NCI-H1436 (cell line): Measurements from ENCODE around the gene SDS.
"Not testable (repeated sequence)": the region's sequence is repeated elsewhere in the genome, so short reads cannot be mapped to it uniquely, and the experiment has no call there.

Experiments used
- DNase-seq: peaks from one replicate; lab custom pipeline; 2025; lab: John Stamatoyannopoulos, UW

Gene SDS

DNA sequence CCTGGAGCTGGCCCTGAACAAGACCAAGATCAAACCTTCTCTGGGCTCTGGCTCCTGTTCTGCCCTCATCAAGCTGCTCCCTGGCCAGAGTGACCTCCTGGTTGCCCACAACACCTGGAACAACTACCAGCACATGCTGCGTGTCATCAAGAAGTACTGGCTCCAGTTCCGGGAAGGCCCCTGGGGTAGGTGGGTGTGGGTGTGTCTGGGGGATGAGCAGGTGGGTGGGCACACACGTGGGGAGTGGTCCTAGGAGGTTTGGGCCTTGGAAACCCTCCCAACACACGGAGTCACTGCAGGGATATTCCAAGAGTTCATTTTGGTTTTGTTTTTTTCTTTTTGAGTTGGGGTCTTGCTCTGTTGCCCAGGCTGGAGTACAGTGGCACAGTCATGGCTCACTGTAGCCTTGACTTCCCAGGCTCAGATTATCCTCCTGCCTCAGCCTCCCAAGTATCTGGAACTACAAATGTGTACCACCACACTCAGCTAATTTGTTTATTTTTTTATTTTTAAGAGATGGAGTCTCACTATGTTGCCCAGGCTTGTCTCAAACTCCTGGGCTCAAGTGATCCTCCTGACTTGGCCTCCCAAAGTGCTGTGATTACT lies 28.8 kb downstream of the SDS start:
- DNase-seq, result no peak

DNA sequence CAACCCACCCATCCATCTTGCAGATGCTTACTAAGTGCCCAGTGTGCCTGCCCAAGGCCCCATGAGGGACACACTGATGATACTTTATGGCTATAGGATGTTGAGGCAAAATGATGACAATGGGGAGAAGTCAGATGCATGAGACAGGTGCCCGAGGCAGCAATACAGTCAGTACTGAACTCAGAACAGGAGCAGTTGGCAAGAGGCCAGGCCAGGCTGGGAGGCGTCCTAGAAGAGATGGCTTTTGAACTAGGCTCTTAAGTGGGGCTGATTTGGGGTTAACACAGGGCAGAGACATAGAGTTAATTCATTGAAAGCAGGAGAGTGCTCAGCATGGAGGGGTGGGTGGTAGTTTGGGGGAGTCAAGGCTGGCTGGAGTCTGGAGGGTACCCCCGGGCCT lies 29.7 kb downstream of the SDS start:
- peak; percentile 0 for DNase-seq

DNA sequence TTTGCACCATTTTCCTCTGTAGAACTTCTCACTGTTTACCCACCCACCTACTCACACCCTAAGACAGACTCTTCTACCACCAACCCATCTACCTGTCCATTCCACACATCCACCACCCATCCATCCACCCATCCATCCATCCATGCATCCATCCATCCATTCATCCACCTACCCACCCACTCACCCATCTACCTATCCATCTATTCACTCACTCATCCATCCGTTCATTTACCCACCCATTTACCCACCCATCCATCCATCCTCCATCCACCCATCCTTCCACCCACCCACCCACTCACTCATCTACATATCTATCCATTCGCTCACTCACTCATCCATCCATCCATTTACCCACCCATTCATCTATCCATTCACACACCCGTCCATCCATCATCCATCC lies 30.2 kb downstream of the SDS start:
- DNase-seq, result no peak

DNA sequence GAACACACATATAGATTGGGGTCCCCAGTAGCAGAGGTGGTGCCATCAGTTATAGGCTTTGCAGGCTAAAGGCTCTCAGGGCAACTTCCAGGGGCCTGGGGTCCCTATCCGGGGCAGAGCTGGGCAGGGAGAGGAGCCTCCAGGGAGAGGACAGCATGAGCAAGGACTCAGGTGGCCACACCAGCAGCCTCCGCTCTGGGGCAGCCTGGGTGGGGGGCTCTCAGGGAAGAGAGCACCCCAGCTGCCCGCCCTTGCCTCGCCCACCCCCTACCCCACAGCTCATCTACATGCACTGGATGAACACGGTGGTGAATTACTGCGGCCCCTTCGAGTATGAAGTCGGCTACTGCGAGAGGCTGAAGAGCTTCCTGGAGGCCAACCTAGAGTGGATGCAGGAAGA lies 31.3 kb downstream of the SDS start:
- no peak for DNase-seq

DNA sequence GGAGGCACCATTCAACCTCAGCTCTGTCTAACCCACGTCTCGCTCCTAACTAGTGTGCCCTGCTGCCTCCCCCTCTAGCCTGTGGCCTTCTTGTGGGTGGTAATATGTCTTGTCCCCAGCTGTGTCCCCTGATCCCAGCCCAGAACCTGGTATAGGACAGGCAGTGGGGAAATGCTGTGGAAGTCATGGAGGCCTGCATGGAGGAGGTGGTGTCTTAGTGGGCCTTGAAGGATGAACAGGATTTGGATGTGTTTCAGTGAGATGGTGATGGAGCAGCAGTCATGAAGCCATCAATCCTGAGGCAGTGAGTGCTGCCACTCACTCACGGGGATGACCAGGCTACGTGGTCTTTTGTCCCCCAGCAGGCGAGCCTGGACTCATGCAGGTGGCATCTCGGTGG lies 31.9 kb downstream of the SDS start:
- no peak for DNase-seq

DNA sequence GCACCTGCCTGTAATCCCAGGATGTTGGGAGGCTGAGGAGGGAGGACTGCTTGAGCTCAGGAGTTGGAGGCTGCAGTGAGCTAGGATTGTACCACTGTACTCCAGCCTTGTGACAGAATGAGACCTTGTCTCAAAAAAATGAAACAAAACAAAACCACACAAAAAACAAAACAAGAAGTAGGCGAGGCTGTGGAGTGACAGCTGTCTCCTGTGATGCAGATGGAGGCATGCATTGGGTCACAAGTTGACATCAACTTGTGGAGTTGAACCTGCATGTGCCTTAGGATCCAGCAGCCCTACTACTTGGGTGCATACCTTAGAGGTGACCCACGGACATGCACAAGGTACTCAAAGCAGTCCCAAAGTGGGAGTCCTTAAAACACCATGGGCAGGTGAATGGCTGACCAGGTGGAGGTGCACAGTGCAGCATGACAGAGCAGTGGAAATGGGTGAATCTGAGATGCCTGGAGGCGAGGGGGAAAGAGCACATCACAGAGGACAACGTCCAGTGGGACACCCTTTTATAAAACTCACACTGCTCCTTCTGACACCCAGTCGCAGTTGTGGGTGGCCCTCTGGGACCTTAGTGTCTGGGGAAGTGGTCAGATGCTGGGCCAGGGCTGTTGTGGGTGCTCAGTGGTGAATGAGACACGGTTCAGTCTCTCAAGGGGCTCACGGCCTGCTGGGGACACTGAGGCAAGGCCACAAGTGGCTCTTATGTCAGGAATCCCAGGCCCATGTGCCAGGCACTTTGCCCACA lies 32.6 kb downstream of the SDS start:
- no peak for DNase-seq

DNA sequence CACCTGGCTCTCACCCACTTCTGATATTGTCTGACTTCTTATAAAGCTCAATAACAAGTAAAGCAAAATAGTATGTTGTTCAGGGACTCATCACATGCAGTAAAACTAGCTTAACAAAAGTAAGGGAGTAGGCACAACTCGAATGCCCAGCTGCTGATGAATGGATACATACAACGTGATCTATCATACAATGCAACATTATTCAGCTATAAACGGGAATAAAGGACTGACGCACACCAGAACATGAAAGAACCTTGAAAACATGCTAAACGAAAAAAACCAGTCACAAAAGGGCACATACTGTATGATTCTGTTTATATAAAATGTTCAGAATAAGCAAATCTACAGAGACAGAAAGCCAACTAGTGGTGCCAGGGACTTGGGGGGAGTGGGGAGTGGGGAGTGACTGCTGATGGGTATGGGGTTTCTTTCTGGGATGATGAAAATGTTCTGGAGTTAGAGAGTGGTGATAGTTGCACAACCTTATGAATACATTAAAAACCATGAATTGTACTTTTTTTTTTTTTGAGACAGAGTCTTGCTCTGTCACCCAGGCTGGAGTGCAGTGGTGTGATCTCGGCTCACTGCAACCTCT lies 34.2 kb downstream of the SDS start:
- no peak for DNase-seq

DNA sequence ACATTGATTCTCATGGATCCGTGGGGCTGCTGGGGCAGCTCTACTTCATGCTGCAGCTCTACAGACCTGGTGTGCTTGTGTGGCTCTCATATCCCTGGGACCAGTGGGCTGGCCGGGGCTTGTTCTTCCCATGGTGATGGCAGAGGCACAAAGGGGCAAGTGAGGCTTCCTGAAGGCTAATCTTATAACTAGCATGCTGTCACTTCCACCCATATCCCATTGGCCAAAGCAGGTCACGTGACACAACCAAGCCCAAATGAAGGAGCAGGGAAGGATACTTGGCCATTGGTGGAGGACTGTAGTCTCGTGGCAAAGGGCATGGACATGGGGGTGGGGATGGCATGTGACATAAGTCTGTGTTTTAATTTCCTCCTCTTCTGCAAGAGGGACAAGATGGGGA lies 35.4 kb downstream of the SDS start:
- no peak for DNase-seq

DNA sequence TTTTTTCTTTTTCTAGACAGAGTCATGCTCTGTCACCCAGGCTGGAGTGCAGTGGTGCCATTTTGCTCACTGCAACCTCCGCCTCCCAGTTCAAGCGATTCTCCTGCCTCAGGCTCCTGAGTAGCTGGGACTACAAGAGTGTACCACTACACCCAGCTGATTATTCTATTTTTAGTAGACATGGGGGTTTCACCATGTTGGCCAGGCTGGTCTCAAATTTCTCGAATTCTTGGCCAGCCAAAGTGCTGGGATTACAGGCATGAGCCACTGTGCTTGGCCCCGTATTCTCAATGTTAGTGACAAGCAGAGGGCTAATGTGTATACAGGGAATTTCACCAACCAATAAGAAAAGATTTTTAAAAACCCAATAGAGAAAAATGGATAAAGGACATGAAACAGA lies 36.9 kb downstream of the SDS start:
- DNase-seq, result no peak

DNA sequence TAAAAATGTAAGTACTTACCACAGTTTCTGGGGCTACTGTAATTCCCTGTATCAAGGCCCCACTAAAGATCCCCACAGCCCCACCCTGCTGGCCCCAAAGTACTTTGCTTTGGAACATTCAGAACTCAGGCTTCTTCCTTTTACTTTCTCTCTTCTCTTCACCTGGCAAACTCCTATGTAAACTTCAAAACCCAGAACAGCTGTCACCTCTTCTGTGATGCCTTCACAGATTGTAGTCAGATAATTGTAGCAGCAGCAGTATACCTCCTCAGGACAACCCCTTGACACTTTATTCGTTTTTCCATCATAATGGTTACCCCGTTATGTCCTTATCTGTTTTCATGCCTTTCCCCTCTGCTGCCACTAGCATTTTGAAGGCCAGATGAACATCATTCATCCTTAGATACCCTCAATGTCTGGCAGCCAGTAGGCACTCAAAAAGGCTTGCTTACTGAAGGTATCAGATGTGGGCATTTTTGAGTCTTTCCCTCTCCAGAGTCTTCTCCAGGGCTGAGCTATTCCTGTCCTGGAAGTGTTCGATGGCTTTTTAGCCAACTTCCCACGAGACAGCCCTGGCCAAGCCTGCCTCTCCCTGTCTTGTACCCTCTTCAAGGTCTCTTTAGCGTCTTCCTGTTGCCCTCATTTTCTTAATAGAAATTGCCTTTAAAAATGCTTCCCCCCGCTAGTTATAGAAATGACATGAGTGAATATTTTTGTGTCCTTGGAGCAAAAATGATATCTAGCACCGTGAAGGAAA lies 37.9 kb downstream of the SDS start:
- DNase-seq, result no peak

DNA sequence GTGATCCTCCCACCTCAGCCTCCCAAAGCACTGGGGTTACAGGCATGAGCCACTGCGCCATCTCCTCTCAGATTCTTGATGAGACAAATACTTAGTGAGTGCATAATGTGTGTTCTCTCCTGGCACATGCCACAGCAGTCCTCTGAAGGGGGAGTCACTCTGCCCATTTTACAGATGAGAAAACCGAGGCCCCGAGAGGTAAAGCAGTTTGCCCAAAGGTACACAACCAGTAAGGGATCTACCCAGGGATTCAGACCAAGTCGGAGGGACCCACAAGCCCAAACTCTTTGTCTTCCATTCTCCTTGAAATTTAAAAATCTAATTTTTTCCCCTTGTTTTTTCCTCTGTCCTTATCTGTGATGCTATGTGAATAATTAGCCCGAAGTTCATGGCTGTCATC lies 39.0 kb downstream of the SDS start:
- no peak for DNase-seq

DNA sequence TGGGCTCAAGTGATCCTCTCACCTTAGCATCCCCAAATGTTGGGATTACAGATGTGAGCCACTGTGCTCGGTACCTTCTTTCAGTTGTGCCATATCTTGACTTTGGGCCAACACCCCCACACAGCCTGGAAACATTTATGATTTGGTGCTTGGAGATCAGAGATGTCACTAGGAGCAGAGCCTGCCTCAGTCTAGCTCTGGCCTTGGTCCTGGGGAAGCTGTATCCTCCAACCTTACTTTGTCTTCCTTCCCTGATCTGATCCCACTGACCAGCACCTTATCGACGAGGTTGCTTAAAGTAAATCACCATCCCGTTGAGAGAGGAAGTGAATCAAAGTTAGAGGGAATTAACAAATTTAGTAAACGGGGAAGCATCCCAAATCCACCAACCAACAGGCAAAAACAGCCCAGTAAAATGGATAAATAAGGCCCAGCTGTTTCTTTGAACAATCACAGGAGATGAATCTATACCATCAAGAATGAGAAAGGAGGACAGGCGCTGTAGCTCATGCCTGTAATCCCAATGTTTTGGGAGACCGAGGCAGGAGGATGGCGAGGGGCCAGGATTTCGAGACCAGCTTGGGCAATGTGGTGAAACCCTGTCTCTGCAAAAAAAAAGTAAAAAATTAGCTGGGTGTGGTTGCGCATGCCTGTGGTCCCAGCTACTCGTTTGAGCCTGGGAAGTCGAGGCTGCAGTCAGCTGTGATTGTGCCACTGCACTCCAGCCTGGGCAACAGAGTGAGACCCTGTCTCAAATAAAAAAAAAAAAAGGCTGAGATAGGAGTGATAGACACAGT lies 41.9 kb downstream of the SDS start:
- no peak for DNase-seq

DNA sequence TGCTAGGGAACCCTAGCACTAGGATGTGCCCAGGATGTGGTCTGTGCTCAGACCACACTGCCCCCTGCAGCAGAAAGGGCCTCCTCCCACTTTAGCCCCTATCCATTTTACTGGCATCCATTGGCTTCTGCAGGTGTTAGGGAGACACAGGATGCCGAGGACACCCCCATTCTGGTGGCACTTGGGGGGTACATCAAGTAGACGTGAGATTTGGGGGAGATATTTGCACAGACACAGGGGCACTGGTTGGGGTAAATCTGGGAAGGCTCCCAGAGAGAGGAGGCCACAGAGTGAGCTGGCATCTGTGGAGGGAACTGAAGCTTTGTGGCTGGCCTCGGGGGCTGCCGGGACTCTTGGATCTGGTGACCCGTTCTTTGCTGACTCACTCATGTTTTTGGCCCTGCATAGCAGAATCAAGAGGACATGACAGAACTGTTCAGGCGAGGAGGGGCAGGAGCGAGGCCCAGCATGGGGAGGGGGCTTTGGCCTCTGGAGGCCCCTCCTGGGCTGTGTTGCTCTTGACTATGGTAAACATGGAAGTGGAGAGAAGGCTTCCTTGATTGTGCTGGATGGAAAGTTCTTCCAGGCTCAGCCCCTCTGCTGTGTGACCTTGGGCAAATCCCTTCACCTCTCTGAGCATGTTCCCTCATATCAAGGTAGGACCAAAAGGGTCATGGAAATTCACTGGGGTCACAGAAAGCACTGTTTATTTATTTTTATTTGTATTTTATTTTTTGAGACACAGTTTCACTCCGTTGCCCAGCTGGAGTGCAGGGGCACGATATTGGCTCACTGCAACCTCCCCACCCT lies 43.5 kb downstream of the SDS start:
- no peak for DNase-seq

DNA sequence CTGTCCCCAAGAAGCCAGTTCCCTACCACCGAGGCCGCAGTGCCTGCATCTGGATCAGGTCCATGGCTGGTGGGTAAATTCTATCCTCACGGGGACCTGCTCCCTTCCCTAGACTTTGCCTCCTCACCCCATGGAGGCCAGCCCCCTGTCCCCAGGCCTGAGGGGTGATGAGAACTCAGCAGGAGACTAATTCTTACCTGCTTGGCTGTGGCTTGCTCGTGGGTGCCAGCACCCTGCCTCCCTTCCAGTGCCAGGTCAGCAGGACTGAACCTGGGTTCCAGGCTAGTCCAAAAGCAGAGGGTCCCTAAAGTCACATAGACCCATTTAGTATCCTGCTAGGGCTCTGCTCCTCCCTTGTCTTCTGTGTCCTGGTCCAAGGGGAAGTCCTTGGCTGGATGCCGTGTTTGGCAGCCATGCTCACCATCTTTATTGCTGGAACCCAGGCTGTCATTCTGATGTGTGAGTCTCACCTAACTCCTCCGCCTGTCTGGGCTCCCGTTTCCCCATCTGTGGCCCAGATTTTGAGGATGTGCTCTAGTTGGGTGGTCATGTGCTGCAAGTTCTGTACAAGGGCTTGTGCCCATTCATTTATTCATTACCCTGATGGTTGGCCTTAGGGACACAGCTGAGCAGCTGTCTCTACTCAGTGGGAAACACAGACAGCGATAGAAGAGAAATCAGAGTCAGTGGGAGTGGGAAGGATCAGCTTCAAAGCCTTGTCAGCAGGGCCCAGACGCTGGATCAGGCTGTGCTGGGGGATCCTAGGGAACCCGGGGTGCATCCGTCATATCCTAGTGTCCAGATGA lies 44.4 kb downstream of the SDS start:
- no peak for DNase-seq

DNA sequence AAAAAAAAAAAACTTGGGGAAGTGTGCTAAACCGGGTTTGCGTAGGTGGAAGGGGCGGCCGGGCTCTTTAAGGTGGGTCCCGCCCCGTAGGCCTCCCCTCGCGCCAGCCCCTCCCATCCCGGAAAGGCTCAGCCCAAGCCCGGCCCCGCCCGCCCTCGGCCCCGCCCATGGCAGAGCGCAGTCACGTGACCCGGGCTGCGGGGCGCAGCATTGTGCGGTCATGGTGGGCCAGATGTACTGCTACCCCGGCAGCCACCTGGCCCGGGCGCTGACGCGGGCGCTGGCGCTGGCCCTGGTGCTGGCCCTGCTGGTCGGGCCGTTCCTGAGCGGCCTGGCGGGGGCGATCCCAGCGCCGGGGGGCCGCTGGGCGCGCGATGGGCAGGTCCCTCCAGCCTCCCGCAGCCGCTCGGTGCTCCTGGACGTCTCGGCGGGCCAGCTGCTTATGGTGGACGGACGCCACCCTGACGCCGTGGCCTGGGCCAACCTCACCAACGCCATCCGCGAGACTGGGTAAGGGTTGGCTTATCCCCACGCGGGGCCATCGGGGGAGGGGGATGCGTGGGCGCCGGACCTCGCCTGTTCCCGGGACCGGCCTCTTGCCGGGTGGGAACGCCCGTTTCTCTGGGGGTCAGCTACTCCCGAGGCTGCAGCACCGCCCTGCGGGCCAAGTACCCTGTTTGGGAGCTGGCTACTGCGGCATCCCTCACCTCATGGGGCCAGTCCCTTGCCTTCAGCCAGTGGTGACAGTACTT lies 45.1 kb downstream of the SDS start, which contains the start of gene PLBD2:
Gene PLBD2, plus strand, starts transcription at position 207 of the 752 bp plus-strand sequence. Its CDS starts 14 bp downstream, at position 221.
- peak; percentile 87 for DNase-seq

DNA sequence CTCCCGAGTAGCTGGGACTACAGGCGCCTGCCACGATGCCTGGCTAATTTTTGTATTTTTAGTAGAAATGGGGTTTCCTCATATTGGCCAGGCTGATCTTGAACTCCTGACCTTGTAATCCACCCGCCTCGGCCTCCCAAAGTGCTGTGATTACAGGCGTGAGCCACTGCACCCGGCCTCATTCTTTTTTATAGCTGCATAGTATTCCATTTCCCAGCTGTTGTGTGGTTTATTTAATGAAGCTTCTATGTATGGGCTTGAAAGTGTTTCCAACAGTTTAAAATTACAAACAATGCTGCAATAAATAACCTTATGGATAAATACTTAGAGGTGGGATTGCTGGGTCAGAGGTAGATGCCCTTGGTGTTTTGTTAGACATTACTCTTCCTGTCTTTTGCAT lies 49.5 kb downstream of the SDS start:
- not testable (repeated sequence) for DNase-seq

DNA sequence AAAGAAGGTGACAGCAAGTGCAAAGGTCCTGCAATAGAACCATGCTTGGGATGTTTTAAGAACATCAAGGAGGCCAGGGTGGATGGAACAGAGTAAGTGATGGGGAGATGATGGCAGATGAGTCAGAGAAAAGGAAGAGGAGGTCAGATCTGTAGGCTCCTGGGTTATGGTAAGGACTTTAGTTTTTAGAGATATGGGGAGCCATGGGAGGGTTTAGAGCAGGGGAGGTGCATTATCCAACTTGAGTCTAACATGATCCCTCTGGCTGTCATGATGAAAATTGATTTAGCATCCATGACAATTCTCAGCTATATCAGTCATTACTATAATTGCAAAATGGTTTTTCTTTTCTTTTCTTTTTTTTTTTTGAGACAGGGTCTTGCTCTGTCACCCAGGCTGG lies 52.6 kb downstream of the SDS start:
- DNase-seq, result no peak

DNA sequence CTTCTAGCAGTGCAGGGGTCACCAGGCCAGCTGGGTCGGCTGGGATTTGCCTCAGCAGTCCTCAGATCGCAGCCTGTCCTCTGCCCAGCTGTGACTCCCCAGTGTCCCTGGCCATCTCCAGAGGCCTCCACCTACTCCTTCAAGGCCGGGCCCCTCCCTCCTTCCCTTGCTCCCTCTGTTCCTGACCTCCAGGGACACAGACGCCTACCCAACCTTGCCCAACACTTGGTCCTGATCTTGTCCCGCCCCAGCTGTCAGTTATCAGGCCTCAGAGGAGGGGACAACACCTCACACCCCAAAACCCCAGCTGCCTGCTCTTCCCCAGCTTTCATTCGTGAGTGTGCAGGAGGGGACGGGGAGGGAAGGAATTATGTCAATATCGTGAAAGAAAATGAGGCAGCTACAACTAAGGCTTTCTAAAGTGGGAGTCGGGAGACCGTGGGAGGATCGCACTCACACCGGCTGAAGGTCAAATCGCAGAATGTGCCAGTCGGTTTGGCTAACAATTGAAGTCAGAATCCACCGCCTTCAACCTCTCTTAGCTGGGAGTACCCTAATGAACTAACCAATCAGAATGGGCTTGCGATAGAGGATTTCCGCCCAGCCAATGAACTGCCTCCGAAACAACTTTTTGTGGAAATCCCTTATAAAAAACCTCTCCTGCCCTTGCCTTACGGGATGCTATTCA lies 54.7 kb downstream of the SDS start:
- no peak for DNase-seq

DNA sequence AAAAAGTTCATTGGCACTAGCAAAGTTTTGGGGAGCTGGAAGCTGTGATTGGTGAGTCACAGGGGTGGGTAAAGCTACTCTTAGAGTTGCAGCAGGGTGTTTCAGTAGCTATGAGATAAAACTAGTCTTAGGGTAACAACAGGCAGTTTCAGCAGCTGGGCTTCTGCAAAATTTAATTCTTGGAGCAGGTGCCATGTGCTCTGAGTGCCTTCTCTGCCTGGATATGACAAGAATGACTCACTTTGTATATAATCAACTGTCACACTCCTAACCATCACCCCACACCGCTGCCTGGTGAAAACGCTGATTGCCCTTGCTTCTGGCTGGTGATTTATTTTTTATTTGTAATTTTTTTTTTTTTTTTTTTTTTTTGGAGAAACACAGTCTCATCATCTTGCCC lies 55.8 kb downstream of the SDS start:
- DNase-seq, result no peak
